HepG2 (cell line): ENCODE measurements around the gene DGCR2. TPM values are rescaled to one million over a fixed set of nuclear protein-coding genes. Genes with fewer than 3 reads are reported as not detected.

ENCODE experiments used
- AGO2 ChIP-seq: fragments of 200-400 bp; formaldehyde crosslinking; optimal IDR thresholded peaks from 2 replicates; pipeline ENCODE3; 2017; ENCODE audit warnings: mild to moderate bottlenecking, low read depth, low read length, moderate library complexity
- CCDC6 ChIP-seq: sonication (generic); formaldehyde crosslinking; IDR thresholded peaks from 2 replicates; pipeline ENCODE4 v1.8.1; 2022; ENCODE audit warnings: mild to moderate bottlenecking, missing genetic modification reagents, moderate library complexity
- CHD2 ChIP-seq: IDR thresholded peaks from 2 replicates; pipeline ENCODE4 v1.6.1; 2011; ENCODE audit warnings: low read depth, low read length, improper control_type of control experiment
- DDIT3 ChIP-seq: sonication (generic); formaldehyde crosslinking; IDR thresholded peaks from 2 replicates; pipeline ENCODE4 v1.4.0; 2020; ENCODE audit warnings: mild to moderate bottlenecking, missing genetic modification reagents
- GLI4 ChIP-seq: sonication (generic); formaldehyde crosslinking; IDR thresholded peaks from 2 replicates; pipeline ENCODE4 v1.5.1; 2020; ENCODE audit warnings: missing genetic modification reagents, mild to moderate bottlenecking, moderate library complexity, borderline replicate concordance
- HDAC1 ChIP-seq: sonication (generic); formaldehyde crosslinking; IDR thresholded peaks from 2 replicates; pipeline ENCODE4 v1.5.1; 2020; ENCODE audit warnings: mild to moderate bottlenecking, missing genetic modification reagents
- MED13 ChIP-seq: sonication (generic); formaldehyde crosslinking; IDR thresholded peaks from 2 replicates; pipeline ENCODE4 v1.5.0; 2020; ENCODE audit warnings: missing genetic modification reagents
- MIXL1 ChIP-seq: IDR thresholded peaks from 2 replicates; pipeline ENCODE4 v1.6.1; 2016
- SRSF1 ChIP-seq: fragments of 200-400 bp; formaldehyde crosslinking; optimal IDR thresholded peaks from 2 replicates; pipeline ENCODE3; 2017; ENCODE audit warnings: mild to moderate bottlenecking, low read depth, low read length, moderate library complexity
- SUZ12 ChIP-seq: fragments of 150-350 bp; IDR thresholded peaks from 2 replicates; pipeline ENCODE4 v1.6.1; 2014; ENCODE audit warnings: low read depth, low read length
- TCF7L2 ChIP-seq: IDR thresholded peaks from 2 replicates; pipeline ENCODE4 v1.6.1; 2011; ENCODE audit warnings: mild to moderate bottlenecking, low read depth, low read length, moderate library complexity
- ZNF317 ChIP-seq: sonication (generic); formaldehyde crosslinking; IDR thresholded peaks from 2 replicates; pipeline ENCODE4 v1.5.0; 2020; ENCODE audit warnings: mild to moderate bottlenecking, missing genetic modification reagents
- ZNF34 ChIP-seq: sonication (generic); formaldehyde crosslinking; IDR thresholded peaks from 2 replicates; pipeline ENCODE4 v1.4.0; 2020; ENCODE audit warnings: mild to moderate bottlenecking, missing genetic modification reagents, borderline replicate concordance
- ZNF567 ChIP-seq: sonication (generic); formaldehyde crosslinking; IDR thresholded peaks from 2 replicates; pipeline ENCODE4 v1.8.1; 2023; ENCODE audit warnings: mild to moderate bottlenecking, missing genetic modification reagents, borderline replicate concordance
- ZNF747 ChIP-seq: sonication (generic); formaldehyde crosslinking; IDR thresholded peaks from 2 replicates; pipeline ENCODE4 v1.8.1; 2023; ENCODE audit warnings: missing genetic modification reagents, mild to moderate bottlenecking, borderline replicate concordance
- ZNF839 ChIP-seq: sonication (generic); formaldehyde crosslinking; IDR thresholded peaks from 2 replicates; pipeline ENCODE4 v1.4.0; 2020; ENCODE audit warnings: missing genetic modification reagents, mild to moderate bottlenecking, borderline replicate concordance
- ZNF879 ChIP-seq: sonication (generic); formaldehyde crosslinking; IDR thresholded peaks from 2 replicates; pipeline ENCODE4 v1.8.1; 2023; ENCODE audit warnings: missing genetic modification reagents
- polyA plus RNA-seq, 8 experiments: library from polyadenylated mRNA; depleted of rRNA in 3 of 8; stranded (reverse) in 7 of 8; unstranded in 1 of 8; fragments of >200 nt; fragmentation: Illumina TruSeq in 4 of 8; extraction: Trizol in 4 of 8; gene quantifications; 2 replicates each; pipeline versions ENCODE4 v1.2.1 to v1.2.3, GENCODE V29; 2011 to 2016; ENCODE audit warnings: low read depth in 4 of 8, missing spikeins in 1 of 8, mixed read lengths in 1 of 8; ENCODE audit not compliant: insufficient read depth in 1 of 8
- total RNA-seq, 5 experiments: library from RNA; depleted of rRNA; stranded (reverse); fragments of >200 nt; fragmentation: Illumina TruSeq; extraction: Trizol; gene quantifications; 2 replicates each; pipeline ENCODE4 v1.2.3, GENCODE V29; 2016; ENCODE audit warnings: low read depth in 1 of 5

DGCR2 gene
- total and polyA plus RNA-seq, 2 of the 13 experiments (the other 11 are each of a cell fraction or from before 2014, with no cell fraction given): 23.1 to 35.3 TPM

- TF ChIP-seq AGO2 (no peak), CHD2 (no peak), MIXL1 (no peak), MED13 (CRISPR knock-in tag) (no peak), SUZ12 (no peak), SRSF1 (peak; percentile 46), CCDC6 (CRISPR knock-in tag) (no peak), HDAC1 (peak; percentile 58; the same call in 1 of the 2 replicates), ZNF747 (CRISPR knock-in tag) (no peak), GLI4 (no peak), ZNF34 (CRISPR knock-in tag) (no peak), DDIT3 (CRISPR knock-in tag) (no peak), ZNF567 (CRISPR knock-in tag) (no peak), ZNF839 (no peak), ZNF879 (CRISPR knock-in tag) (no peak), ZNF317 (CRISPR knock-in tag) (no peak), TCF7L2 (no peak)
Measured at GRCh38 chr22:18994701-18995326, 127.4 kb downstream of the DGCR2 start (continued).
